K562 (cell line): Measurements from ENCODE around the gene CAMK2G. TPM values are rescaled to one million over a fixed set of nuclear protein-coding genes. Genes with fewer than 3 reads are reported as not detected.
A peak's percentile ranks its signal among the peaks of the same experiment; 100 is the strongest.

Source experiments
- CHD4 ChIP-seq: fragments of 200-600 bp; sonication (generic); IDR thresholded peaks from 3 replicates; pipeline ENCODE4 v1.6.1; 2012; ENCODE audit warnings: low read depth, mild to moderate bottlenecking, mixed read lengths, low read length, inconsistent platforms; ENCODE audit not compliant: insufficient read depth, insufficient replicate concordance, poor library complexity, severe bottlenecking
- HNRNPLL ChIP-seq: fragments of 200-400 bp; formaldehyde crosslinking; IDR thresholded peaks from 2 replicates; pipeline ENCODE4 v1.6.1; 2017; ENCODE audit warnings: low read length, low read depth, mild to moderate bottlenecking; ENCODE audit not compliant: poor library complexity, severe bottlenecking
- PHB2 ChIP-seq: fragments of 450-650 bp; IDR thresholded peaks from 2 replicates; pipeline ENCODE4 v1.6.1; 2017; ENCODE audit warnings: low read depth
- RBM39 ChIP-seq: fragments of 200-400 bp; formaldehyde crosslinking; optimal IDR thresholded peaks from 2 replicates; pipeline ENCODE3; 2018; ENCODE audit warnings: low read depth, low read length
- RHOXF2B ChIP-seq: fragments of 250-450 bp; sonication (Bioruptor Pico); conservative IDR thresholded peaks from 2 replicates; pipeline ENCODE4 v1.5.1; 2021
- U2AF1 ChIP-seq: fragments of 200-400 bp; formaldehyde crosslinking; optimal IDR thresholded peaks from 2 replicates; pipeline ENCODE3; 2017; ENCODE audit warnings: mild to moderate bottlenecking, low read depth, low read length, moderate library complexity
- ZC3H4 ChIP-seq: sonication (generic); formaldehyde crosslinking; IDR thresholded peaks from 2 replicates; pipeline ENCODE4 v1.9.0; 2021; ENCODE audit warnings: missing genetic modification reagents, borderline replicate concordance
- ZC3H8 ChIP-seq: fragments of 450-650 bp; IDR thresholded peaks from 2 replicates; pipeline ENCODE4 v1.6.1; 2017
- ZNF143 ChIP-seq: sonication (generic); formaldehyde crosslinking; IDR thresholded peaks from 2 replicates; pipeline ENCODE4 v1.9.0; 2022; ENCODE audit warnings: mild to moderate bottlenecking, missing genetic modification reagents
- ZNF274 ChIP-seq: IDR thresholded peaks from 2 replicates; pipeline ENCODE4 v1.6.1; 2011; ENCODE audit warnings: low read depth, mild to moderate bottlenecking, low read length, moderate library complexity, borderline replicate concordance
- ZNF707 ChIP-seq: fragments of 250-450 bp; sonication (Bioruptor Pico); conservative IDR thresholded peaks from 2 replicates; pipeline ENCODE4 v1.8.0; 2022; ENCODE audit warnings: inconsistent platforms, mild to moderate bottlenecking, moderate library complexity
- polyA plus RNA-seq, 8 experiments: library from polyadenylated mRNA; depleted of rRNA in 4 of 8; stranded (reverse) in 5 of 8; unstranded in 3 of 8; fragments of >200 nt; fragmentation: Nextera tagmentation in 2 of 8; fragmentation: Illumina TruSeq in 1 of 8; extraction: Ambion mirVana in 2 of 8; extraction: Trizol in 1 of 8; gene quantifications; 2 replicates each; pipeline versions ENCODE4 v1.2.1 to v1.2.3, GENCODE V29; 2011 to 2014; ENCODE audit warnings: inconsistent platforms in 1 of 8, missing spikeins in 1 of 8
- total RNA-seq, 7 experiments: library from RNA; depleted of rRNA in 6 of 7; stranded (reverse); fragments of >200 nt in 6 of 7; fragmentation: Illumina TruSeq in 2 of 7; extraction: Trizol in 2 of 7; gene quantifications; 2 replicates each; pipeline versions ENCODE4 v1.2.1 to v1.2.3, GENCODE V29; 2011 to 2021; ENCODE audit warnings: low replicate concordance in 1 of 7
- TF ChIP-seq, protein P1 (sequence below): fragments of 200-600 bp; sonication (generic); IDR thresholded peaks from one replicate; pipeline ENCODE4 v1.6.1; 2012; ENCODE audit warnings: mild to moderate bottlenecking, low read depth, low read length, inconsistent platforms
- TF ChIP-seq, protein P2 (sequence below): fragments of 250-450 bp; sonication (Bioruptor Pico); IDR thresholded peaks from 2 replicates; pipeline ENCODE4 v1.4.0; 2020; ENCODE audit warnings: mild to moderate bottlenecking, moderate library complexity

Gene CAMK2G
- total and polyA plus RNA-seq, 9 of the 15 experiments (the other 6 are each of a cell fraction or from before 2014, with no cell fraction given) = 9.0 to 37.9 (median 32.6) TPM

DNA sequence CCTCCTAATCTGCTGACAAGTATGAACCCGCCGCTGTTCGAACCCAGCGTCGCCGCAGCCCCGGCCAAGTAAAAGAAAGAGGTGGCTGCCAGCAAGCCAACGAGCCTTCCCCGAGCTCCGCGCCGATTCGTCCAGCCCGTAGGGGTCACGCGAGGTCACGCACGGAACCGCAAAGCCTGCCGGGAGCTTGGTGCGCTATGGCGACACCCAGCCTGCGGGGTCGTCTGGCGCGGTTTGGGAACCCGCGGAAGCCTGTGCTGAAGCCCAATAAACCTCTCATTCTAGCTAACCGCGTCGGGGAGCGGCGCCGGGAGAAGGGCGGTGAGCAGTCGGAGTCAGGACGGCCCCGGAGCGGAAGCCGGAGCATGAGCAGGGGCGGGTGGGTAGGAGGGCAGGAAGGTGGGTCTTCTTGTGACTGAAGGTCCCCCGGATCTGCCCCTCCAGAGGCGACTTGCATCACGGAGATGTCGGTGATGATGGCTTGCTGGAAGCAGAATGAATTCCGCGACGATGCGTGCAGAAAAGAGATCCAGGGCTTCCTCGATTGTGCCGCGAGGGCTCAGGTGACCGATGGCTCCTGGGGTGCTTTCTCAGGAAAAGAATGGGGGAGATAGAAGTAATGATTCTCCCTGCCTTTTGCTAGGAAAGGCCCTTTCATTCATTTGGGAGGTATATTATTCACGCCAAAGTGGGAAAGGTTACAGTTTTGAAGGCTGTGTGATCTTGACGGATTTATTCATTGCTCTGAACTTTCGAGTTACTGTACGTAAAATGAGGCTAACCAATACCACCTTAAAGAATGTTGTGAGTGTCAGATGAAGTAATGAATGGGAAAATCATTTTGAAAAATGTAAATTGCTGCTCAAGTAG, 92.2 kb downstream of the CAMK2G start, which contains the start of gene CHCHD1 (continued):
- TF ChIP-seq, protein P1, sequence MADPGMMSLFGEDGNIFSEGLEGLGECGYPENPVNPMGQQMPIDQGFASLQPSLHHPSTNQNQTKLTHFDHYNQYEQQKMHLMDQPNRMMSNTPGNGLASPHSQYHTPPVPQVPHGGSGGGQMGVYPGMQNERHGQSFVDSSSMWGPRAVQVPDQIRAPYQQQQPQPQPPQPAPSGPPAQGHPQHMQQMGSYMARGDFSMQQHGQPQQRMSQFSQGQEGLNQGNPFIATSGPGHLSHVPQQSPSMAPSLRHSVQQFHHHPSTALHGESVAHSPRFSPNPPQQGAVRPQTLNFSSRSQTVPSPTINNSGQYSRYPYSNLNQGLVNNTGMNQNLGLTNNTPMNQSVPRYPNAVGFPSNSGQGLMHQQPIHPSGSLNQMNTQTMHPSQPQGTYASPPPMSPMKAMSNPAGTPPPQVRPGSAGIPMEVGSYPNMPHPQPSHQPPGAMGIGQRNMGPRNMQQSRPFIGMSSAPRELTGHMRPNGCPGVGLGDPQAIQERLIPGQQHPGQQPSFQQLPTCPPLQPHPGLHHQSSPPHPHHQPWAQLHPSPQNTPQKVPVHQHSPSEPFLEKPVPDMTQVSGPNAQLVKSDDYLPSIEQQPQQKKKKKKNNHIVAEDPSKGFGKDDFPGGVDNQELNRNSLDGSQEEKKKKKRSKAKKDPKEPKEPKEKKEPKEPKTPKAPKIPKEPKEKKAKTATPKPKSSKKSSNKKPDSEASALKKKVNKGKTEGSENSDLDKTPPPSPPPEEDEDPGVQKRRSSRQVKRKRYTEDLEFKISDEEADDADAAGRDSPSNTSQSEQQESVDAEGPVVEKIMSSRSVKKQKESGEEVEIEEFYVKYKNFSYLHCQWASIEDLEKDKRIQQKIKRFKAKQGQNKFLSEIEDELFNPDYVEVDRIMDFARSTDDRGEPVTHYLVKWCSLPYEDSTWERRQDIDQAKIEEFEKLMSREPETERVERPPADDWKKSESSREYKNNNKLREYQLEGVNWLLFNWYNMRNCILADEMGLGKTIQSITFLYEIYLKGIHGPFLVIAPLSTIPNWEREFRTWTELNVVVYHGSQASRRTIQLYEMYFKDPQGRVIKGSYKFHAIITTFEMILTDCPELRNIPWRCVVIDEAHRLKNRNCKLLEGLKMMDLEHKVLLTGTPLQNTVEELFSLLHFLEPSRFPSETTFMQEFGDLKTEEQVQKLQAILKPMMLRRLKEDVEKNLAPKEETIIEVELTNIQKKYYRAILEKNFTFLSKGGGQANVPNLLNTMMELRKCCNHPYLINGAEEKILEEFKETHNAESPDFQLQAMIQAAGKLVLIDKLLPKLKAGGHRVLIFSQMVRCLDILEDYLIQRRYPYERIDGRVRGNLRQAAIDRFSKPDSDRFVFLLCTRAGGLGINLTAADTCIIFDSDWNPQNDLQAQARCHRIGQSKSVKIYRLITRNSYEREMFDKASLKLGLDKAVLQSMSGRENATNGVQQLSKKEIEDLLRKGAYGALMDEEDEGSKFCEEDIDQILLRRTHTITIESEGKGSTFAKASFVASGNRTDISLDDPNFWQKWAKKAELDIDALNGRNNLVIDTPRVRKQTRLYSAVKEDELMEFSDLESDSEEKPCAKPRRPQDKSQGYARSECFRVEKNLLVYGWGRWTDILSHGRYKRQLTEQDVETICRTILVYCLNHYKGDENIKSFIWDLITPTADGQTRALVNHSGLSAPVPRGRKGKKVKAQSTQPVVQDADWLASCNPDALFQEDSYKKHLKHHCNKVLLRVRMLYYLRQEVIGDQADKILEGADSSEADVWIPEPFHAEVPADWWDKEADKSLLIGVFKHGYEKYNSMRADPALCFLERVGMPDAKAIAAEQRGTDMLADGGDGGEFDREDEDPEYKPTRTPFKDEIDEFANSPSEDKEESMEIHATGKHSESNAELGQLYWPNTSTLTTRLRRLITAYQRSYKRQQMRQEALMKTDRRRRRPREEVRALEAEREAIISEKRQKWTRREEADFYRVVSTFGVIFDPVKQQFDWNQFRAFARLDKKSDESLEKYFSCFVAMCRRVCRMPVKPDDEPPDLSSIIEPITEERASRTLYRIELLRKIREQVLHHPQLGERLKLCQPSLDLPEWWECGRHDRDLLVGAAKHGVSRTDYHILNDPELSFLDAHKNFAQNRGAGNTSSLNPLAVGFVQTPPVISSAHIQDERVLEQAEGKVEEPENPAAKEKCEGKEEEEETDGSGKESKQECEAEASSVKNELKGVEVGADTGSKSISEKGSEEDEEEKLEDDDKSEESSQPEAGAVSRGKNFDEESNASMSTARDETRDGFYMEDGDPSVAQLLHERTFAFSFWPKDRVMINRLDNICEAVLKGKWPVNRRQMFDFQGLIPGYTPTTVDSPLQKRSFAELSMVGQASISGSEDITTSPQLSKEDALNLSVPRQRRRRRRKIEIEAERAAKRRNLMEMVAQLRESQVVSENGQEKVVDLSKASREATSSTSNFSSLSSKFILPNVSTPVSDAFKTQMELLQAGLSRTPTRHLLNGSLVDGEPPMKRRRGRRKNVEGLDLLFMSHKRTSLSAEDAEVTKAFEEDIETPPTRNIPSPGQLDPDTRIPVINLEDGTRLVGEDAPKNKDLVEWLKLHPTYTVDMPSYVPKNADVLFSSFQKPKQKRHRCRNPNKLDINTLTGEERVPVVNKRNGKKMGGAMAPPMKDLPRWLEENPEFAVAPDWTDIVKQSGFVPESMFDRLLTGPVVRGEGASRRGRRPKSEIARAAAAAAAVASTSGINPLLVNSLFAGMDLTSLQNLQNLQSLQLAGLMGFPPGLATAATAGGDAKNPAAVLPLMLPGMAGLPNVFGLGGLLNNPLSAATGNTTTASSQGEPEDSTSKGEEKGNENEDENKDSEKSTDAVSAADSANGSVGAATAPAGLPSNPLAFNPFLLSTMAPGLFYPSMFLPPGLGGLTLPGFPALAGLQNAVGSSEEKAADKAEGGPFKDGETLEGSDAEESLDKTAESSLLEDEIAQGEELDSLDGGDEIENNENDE = no peak
- TF ChIP-seq RBM39 = no peak
- TF ChIP-seq ZNF143 (CRISPR knock-in tag) = peak; percentile 88
- TF ChIP-seq HNRNPLL = peak; percentile 74
- TF ChIP-seq ZC3H4 (CRISPR knock-in tag) = no peak
- TF ChIP-seq CHD4 = no peak
- TF ChIP-seq ZNF707 (CRISPR knock-in tag) = no peak
- TF ChIP-seq U2AF1 = no peak
- no peak for TF ChIP-seq PHB2
- no peak for TF ChIP-seq RHOXF2B (CRISPR knock-in tag)
- TF ChIP-seq ZNF274 = no peak
- TF ChIP-seq, protein P2, sequence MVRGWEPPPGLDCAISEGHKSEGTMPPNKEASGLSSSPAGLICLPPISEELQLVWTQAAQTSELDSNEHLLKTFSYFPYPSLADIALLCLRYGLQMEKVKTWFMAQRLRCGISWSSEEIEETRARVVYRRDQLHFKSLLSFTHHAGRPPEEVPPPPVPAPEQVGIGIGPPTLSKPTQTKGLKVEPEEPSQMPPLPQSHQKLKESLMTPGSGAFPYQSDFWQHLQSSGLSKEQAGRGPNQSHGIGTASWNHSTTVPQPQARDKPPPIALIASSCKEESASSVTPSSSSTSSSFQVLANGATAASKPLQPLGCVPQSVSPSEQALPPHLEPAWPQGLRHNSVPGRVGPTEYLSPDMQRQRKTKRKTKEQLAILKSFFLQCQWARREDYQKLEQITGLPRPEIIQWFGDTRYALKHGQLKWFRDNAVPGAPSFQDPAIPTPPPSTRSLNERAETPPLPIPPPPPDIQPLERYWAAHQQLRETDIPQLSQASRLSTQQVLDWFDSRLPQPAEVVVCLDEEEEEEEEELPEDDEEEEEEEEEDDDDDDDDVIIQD (CRISPR knock-in tag) = no peak
- TF ChIP-seq ZC3H8 = no peak
